Neutrophil (primary cell): ENCODE measurements around the gene CFL1.
"Not testable (repeated sequence)": the region's sequence is repeated elsewhere in the genome, so short reads cannot be mapped to it uniquely, and the experiment has no call there.

Experiments
- H3K27ac ChIP-seq: fragments of 200-600 bp; sonication (generic); 2 replicates; pipeline ENCODE4 v1.5.1; 2016; ENCODE audit warnings: mild to moderate bottlenecking, moderate library complexity
- H3K27me3 ChIP-seq: fragments of 200-600 bp; sonication (generic); 2 replicates; pipeline ENCODE4 v1.6.0; 2016; ENCODE audit warnings: mild to moderate bottlenecking
- H3K36me3 ChIP-seq: fragments of 200-600 bp; sonication (generic); 2 replicates; pipeline ENCODE4 v1.5.1; 2017
- H3K4me1 ChIP-seq, 2 experiments: fragments of 200-600 bp in 1 of 2; sonication (generic) in 1 of 2; 1 replicate in 1 of 2; 2 replicates in 1 of 2; pipeline versions ENCODE4 v1.5.1 to v1.6.1; 2013 to 2016; ENCODE audit warnings: low read depth in 1 of 2, low read length in 1 of 2, mild to moderate bottlenecking in 1 of 2, moderate library complexity in 1 of 2; ENCODE audit not compliant: control insufficient read depth in 1 of 2, insufficient read depth in 1 of 2
- H3K4me3 ChIP-seq, 2 experiments: fragments of 200-600 bp in 1 of 2; sonication (generic) in 1 of 2; 1 replicate in 1 of 2; 2 replicates in 1 of 2; pipeline ENCODE4 v1.5.1; 2013 to 2016; ENCODE audit warnings: low read depth in 1 of 2, low read length in 1 of 2, mild to moderate bottlenecking in 1 of 2, moderate library complexity in 1 of 2
- H3K9me3 ChIP-seq: fragments of 200-600 bp; sonication (generic); 2 replicates; pipeline ENCODE4 v1.5.1; 2016
- CTCF ChIP-seq: fragments of 200-600 bp; sonication (generic); IDR thresholded peaks from 2 replicates; pipeline ENCODE4 v1.5.1; 2016; ENCODE audit warnings: antibody characterized with exemption

CFL1 gene

GRCh38 chr11:65833297-65834030 is 24.5 kb downstream of the CFL1 start, which contains the start of gene SNX32:
SNX32 (plus strand) TSS chr11:65833963; CDS start chr11:65834066, 103 bp downstream.
- Histone ChIP-seq H3K27me3 (peaks cover 34% of the 10 kb centered on the region), H3K9me3 (no peaks in the 10 kb centered on the region), H3K27ac (no peak within 1 kb of the TSS), H3K4me1 (peaks cover 16 to 17% of the 10 kb centered on the region in 2 experiments), H3K4me3 (peak within 1 kb of the TSS; percentile 49 to 57), H3K36me3 (no peaks in the 10 kb centered on the region)
- peak; percentile 28 for TF ChIP-seq CTCF

GRCh38 chr11:65832231-65832630 is 25.7 kb downstream of the CFL1 start:
- not testable (repeated sequence) for H3K27ac ChIP-seq, H3K9me3 ChIP-seq, H3K4me3 ChIP-seq, H3K36me3 ChIP-seq
- Histone ChIP-seq H3K4me1 (peaks cover 16 to 17% of the 10 kb centered on the region in 2 experiments), H3K27me3 (peaks cover 34% of the 10 kb centered on the region)

GRCh38 chr11:65829459-65829858 is 28.5 kb downstream of the CFL1 start:
- Histone ChIP-seq H3K27me3 (peaks cover 33% of the 10 kb centered on the region), H3K9me3 (no peaks in the 10 kb centered on the region), H3K4me1 (peaks cover 16% of the 10 kb centered on the region in 2 experiments), H3K27ac (no peak overlapping the region), H3K36me3 (no peaks in the 10 kb centered on the region), H3K4me3 (no peak overlapping the region)
- no peak for TF ChIP-seq CTCF

GRCh38 chr11:65826984-65827735 is 30.8 kb downstream of the CFL1 start:
- Histone ChIP-seq H3K4me1 (no peaks in the 10 kb centered on the region), H3K27ac (no peak overlapping the region), H3K9me3 (no peaks in the 10 kb centered on the region), H3K4me3 (no peak overlapping the region), H3K27me3 (peaks cover 10% of the 10 kb centered on the region), H3K36me3 (no peaks in the 10 kb centered on the region)
- TF ChIP-seq CTCF: no peak

- Histone ChIP-seq H3K9me3 (no peaks in the 10 kb centered on the region), H3K4me1 (peaks cover 0 to 14% of the 10 kb centered on the region in 2 experiments), H3K36me3 (no peaks in the 10 kb centered on the region), H3K27ac (no peak overlapping the region), H3K4me3 (no peak overlapping the region), H3K27me3 (no peaks in the 10 kb centered on the region)
- no peak for TF ChIP-seq CTCF
Measured at GRCh38 chr11:65822776-65823528, 35.0 kb downstream of the CFL1 start.
